CD14-positive monocyte (primary cell): ENCODE results near the gene ACR. TPM values are rescaled to one million over a fixed set of nuclear protein-coding genes. Genes with fewer than 3 reads are reported as not detected.

Experiments
- DNase-seq, 3 donors: peaks; one replicate each; pipeline ENCODE4 v3.0.0-alpha.2; 2011 to 2022
- H2AFZ ChIP-seq: 2 replicates; pipeline ENCODE4 v1.6.0; 2012; ENCODE audit warnings: mild to moderate bottlenecking, low read depth, low read length, inconsistent platforms; ENCODE audit not compliant: insufficient read depth, poor library complexity, severe bottlenecking
- H3K27ac ChIP-seq, 2 donors: 1 replicate in 1 of 2; 2 replicates in 1 of 2; pipeline ENCODE4 v1.5.1; 2012 to 2013; ENCODE audit warnings: low read length in 2 of 2, control low read depth in 1 of 2, inconsistent platforms in 1 of 2, low read depth in 1 of 2, mild to moderate bottlenecking in 1 of 2
- H3K27me3 ChIP-seq, 2 donors: one replicate each; pipeline versions ENCODE4 v1.6.0 to v1.6.1; 2011 to 2013; ENCODE audit warnings: low read length in 2 of 2; ENCODE audit not compliant: control insufficient read depth in 2 of 2, insufficient read depth in 2 of 2
- H3K36me3 ChIP-seq, 2 donors: replicated peaks in 1 of 2; 1 replicate in 1 of 2; 2 replicates in 1 of 2; pipeline versions ENCODE4 v1.5.1 to v1.6.1; 2012 to 2013; ENCODE audit warnings: low read length in 2 of 2, control low read depth in 1 of 2, inconsistent platforms in 1 of 2, mild to moderate bottlenecking in 1 of 2; ENCODE audit not compliant: insufficient read depth in 2 of 2, control insufficient read depth in 1 of 2
- H3K4me1 ChIP-seq, 2 donors: 1 replicate in 1 of 2; 2 replicates in 1 of 2; pipeline versions ENCODE4 v1.5.1 to v1.6.1; 2012 to 2013; ENCODE audit warnings: low read length in 2 of 2, control low read depth in 1 of 2, inconsistent platforms in 1 of 2, mild to moderate bottlenecking in 1 of 2, moderate library complexity in 1 of 2; ENCODE audit not compliant: insufficient read depth in 2 of 2, control insufficient read depth in 1 of 2
- H3K4me2 ChIP-seq: replicated peaks from 2 replicates; pipeline ENCODE3; 2012; ENCODE audit warnings: low read length, moderate library complexity, mild to moderate bottlenecking; ENCODE audit not compliant: poor library complexity, severe bottlenecking; ENCODE audit errors: extremely low read depth
- H3K4me3 ChIP-seq, 3 experiments: fragments of 200-600 bp in 1 of 3; sonication (generic) in 1 of 3; replicated peaks in 1 of 3; 1 replicate in 2 of 3; 2 replicates in 1 of 3; pipeline ENCODE4 v1.5.1; 2011 to 2013; ENCODE audit warnings: low read length in 3 of 3, mild to moderate bottlenecking in 3 of 3, control low read depth in 2 of 3, low read depth in 2 of 3, inconsistent platforms in 1 of 3, moderate library complexity in 1 of 3
- H3K79me2 ChIP-seq: 2 replicates; pipeline ENCODE4 v1.6.0; 2012; ENCODE audit warnings: mild to moderate bottlenecking, control low read depth, inconsistent platforms, low read length, moderate library complexity; ENCODE audit not compliant: insufficient read depth
- H3K9ac ChIP-seq: 2 replicates; pipeline ENCODE4 v1.6.0; 2017; ENCODE audit warnings: low read length, mild to moderate bottlenecking; ENCODE audit not compliant: insufficient read depth, poor library complexity, severe bottlenecking
- H3K9me3 ChIP-seq, 2 donors: replicated peaks in 1 of 2; 1 replicate in 1 of 2; 2 replicates in 1 of 2; pipeline versions ENCODE4 v1.5.1 to v1.6.1; 2012 to 2013; ENCODE audit warnings: low read length in 2 of 2, control low read depth in 1 of 2; ENCODE audit not compliant: control insufficient read depth in 1 of 2, insufficient read depth in 1 of 2
- H4K20me1 ChIP-seq: 2 replicates; pipeline ENCODE4 v1.6.0; 2012; ENCODE audit warnings: mild to moderate bottlenecking, low read length, control low read depth, moderate library complexity; ENCODE audit not compliant: insufficient read depth
- H3K27ac Mint-ChIP-seq, 7 donors: one replicate each; pipeline ENCODE4 v1.8.0; 2020; ENCODE audit warnings: mild to moderate bottlenecking in 7 of 7, mixed read lengths in 7 of 7, moderate library complexity in 6 of 7, inconsistent platforms in 2 of 7
- H3K27me3 Mint-ChIP-seq, 3 donors: one replicate each; pipeline ENCODE4 v1.8.0; 2021 to 2022; ENCODE audit warnings: low read depth in 3 of 3, mild to moderate bottlenecking in 3 of 3, mixed read lengths in 3 of 3, moderate library complexity in 3 of 3, inconsistent platforms in 1 of 3
- H3K36me3 Mint-ChIP-seq, 2 donors: one replicate each; pipeline ENCODE4 v1.8.0; 2020; ENCODE audit warnings: mixed read lengths in 2 of 2, inconsistent platforms in 1 of 2, mild to moderate bottlenecking in 1 of 2
- H3K4me1 Mint-ChIP-seq: one replicate; pipeline ENCODE4 v1.8.0; 2020; ENCODE audit warnings: mild to moderate bottlenecking, mixed read lengths
- H3K4me3 Mint-ChIP-seq, 2 donors: one replicate each; pipeline ENCODE4 v1.8.0; 2020; ENCODE audit warnings: mild to moderate bottlenecking in 2 of 2, mixed read lengths in 2 of 2, moderate library complexity in 1 of 2
- H3K9me3 Mint-ChIP-seq, 7 donors: one replicate each; pipeline ENCODE4 v1.8.0; 2020 to 2022; ENCODE audit warnings: mixed read lengths in 7 of 7, mild to moderate bottlenecking in 6 of 7, moderate library complexity in 6 of 7, inconsistent platforms in 2 of 7
- WGBS: methylation state at CpG from one replicate; pipeline ENCODE4 v1.1.5; 2013; ENCODE audit warnings: missing lambda C conversion rate; ENCODE audit not compliant: insufficient coverage; 5-methylcytosine and 5-hydroxymethylcytosine counted together
- intact Hi-C, 2 donors: fragments of 100-400 bp; cut with micrococcal nuclease; formaldehyde crosslinking; loops; one replicate each; pipeline versions ENCODE4 v1.15.0 to v1.15.1; 2023
- polyA plus RNA-seq, 3 donors: library from polyadenylated mRNA; depleted of rRNA in 1 of 3; unstranded in 2 of 3; stranded (reverse) in 1 of 3; fragments of 300-500 nt in 2 of 3; fragments of >200 nt in 1 of 3; fragmentation: Illumina TruSeq in 2 of 3; gene quantifications; 1 replicate in 2 of 3; 2 replicates in 1 of 3; pipeline ENCODE4 v1.2.3, GENCODE V29; 2012 to 2021
- TF ChIP-seq, protein P1 (sequence below): fragments of 200-600 bp; IDR thresholded peaks from one replicate; pipeline ENCODE4 v1.8.0; 2022; ENCODE audit warnings: antibody characterized with exemption, mild to moderate bottlenecking

The ACR gene
- polyA plus RNA-seq, 3 donors: not detected

DNA sequence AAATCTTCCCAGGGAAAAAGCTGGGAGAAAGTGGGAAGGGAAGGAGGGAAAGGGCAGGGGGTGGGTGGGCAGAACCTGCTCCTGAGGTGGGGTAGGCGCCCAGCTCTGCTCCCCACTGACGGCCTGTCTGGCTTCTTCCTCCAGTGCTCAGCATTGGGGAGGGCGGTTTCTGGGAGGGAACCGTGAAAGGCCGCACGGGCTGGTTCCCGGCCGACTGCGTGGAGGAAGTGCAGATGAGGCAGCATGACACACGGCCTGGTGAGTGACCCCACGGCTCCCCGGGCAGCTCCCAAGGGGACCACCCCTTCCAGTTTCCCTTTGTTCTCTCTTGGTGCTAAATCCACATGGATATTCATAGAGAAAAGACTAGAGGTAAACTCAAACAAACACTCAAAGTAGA lies 39.5 kb upstream of the ACR start:
- H3K4me1 Mint-ChIP-seq: no peaks in the 10 kb centered on the region
- 88% methylated on average over 2 of the region's 12 CpGs for WGBS
- H3K27me3 ChIP-seq: no peaks in the 10 kb centered on the region
- H3K36me3 ChIP-seq: no peaks in the 10 kb centered on the region
- no peak overlapping the region for H3K4me2 ChIP-seq
- H3K9me3 Mint-ChIP-seq: no peaks in the 10 kb centered on the region
- H3K9me3 ChIP-seq: no peaks in the 10 kb centered on the region
- no peaks in the 10 kb centered on the region for H3K79me2 ChIP-seq
- H3K27ac Mint-ChIP-seq: no peak overlapping the region
- no peaks in the 10 kb centered on the region for H3K36me3 Mint-ChIP-seq
- H3K9ac ChIP-seq: no peak overlapping the region
- TF ChIP-seq, protein P1, sequence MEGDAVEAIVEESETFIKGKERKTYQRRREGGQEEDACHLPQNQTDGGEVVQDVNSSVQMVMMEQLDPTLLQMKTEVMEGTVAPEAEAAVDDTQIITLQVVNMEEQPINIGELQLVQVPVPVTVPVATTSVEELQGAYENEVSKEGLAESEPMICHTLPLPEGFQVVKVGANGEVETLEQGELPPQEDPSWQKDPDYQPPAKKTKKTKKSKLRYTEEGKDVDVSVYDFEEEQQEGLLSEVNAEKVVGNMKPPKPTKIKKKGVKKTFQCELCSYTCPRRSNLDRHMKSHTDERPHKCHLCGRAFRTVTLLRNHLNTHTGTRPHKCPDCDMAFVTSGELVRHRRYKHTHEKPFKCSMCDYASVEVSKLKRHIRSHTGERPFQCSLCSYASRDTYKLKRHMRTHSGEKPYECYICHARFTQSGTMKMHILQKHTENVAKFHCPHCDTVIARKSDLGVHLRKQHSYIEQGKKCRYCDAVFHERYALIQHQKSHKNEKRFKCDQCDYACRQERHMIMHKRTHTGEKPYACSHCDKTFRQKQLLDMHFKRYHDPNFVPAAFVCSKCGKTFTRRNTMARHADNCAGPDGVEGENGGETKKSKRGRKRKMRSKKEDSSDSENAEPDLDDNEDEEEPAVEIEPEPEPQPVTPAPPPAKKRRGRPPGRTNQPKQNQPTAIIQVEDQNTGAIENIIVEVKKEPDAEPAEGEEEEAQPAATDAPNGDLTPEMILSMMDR: no peak
- no peak overlapping the region for H2AFZ ChIP-seq
- no peak for DNase-seq
- no peak overlapping the region for H3K4me3 Mint-ChIP-seq
- no peak overlapping the region for H3K27ac ChIP-seq
- intact Hi-C loops: no loop called here
- H3K4me3 ChIP-seq: no peak overlapping the region
- no peaks in the 10 kb centered on the region for H3K4me1 ChIP-seq
- no peaks in the 10 kb centered on the region for H3K27me3 Mint-ChIP-seq
- H4K20me1 ChIP-seq: no peaks in the 10 kb centered on the region

DNA sequence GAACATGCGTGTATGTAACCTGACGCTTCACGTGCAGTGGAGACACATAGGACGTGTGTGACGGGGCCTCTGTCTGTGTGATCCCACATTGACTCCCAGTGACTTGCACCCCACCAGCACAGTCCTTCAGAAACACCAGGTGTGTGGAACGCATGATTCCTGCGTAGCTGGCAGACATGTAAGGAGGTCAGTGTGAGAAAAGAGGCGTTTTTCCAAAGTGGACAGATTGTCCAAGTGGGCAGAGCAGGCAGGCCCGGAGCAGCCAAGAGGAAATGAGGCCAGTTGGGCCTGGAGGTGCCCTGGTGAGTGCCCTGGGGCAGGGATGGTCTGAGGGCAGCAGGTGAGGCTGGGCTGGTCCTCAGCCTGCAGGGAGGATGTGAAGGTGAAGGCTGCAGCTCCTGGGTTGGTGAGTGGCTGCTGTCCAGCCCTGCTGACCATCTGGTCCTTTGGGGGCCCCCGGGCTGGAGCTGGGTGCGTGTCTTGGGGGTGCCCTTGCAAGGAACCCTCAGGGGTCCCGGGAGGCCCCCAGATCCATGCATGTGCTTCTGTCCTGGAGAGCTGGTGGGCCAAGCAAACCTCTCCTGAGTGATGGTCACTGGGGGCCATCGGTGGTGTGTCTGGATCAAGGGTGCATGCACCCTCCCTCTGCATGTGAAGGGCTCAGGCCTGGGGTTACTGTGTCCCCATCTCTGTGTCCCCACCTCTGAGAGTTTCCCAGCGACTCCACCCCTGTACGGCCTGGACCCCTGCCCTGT lies 38.8 kb upstream of the ACR start:
- no peaks in the 10 kb centered on the region for H3K27me3 ChIP-seq
- no peaks in the 10 kb centered on the region for H3K79me2 ChIP-seq
- H3K27me3 Mint-ChIP-seq: no peaks in the 10 kb centered on the region
- TF ChIP-seq, protein P1: no peak
- no peaks in the 10 kb centered on the region for H3K9me3 ChIP-seq
- no peaks in the 10 kb centered on the region for H3K9me3 Mint-ChIP-seq
- H3K4me3 Mint-ChIP-seq: no peak overlapping the region
- no peaks in the 10 kb centered on the region for H3K36me3 ChIP-seq
- no peaks in the 10 kb centered on the region for H3K36me3 Mint-ChIP-seq
- H3K4me2 ChIP-seq: no peak overlapping the region
- no peaks in the 10 kb centered on the region for H3K4me1 Mint-ChIP-seq
- no peak overlapping the region for H2AFZ ChIP-seq
- H4K20me1 ChIP-seq: no peaks in the 10 kb centered on the region
- no peak for DNase-seq
- no peaks in the 10 kb centered on the region for H3K4me1 ChIP-seq
- no peak overlapping the region for H3K27ac Mint-ChIP-seq
- H3K27ac ChIP-seq: no peak overlapping the region
- no peak overlapping the region for H3K9ac ChIP-seq
- intact Hi-C loops: no loop called here
- 94% methylated on average over 13 of the region's 15 CpGs for WGBS
- H3K4me3 ChIP-seq: no peak overlapping the region
